GM12878 (cell line): ENCODE results near the gene PDE6A.

Experiments
- KDM1A ChIP-seq: fragments of 200-600 bp; sonication (generic); IDR thresholded peaks from 2 replicates; pipeline ENCODE4 v1.6.1; 2016; ENCODE audit warnings: borderline replicate concordance
- REST ChIP-seq: IDR thresholded peaks from 2 replicates; pipeline ENCODE4 v1.6.1; 2012; ENCODE audit warnings: mild to moderate bottlenecking, low read depth, low read length
- SMAD5 ChIP-seq: IDR thresholded peaks from 2 replicates; pipeline ENCODE4 v1.6.1; 2016; ENCODE audit warnings: antibody characterized with exemption, low read depth

GRCh38 chr5:149912226-149912871 is 32.2 kb downstream of the PDE6A start:
- no peak for TF ChIP-seq KDM1A
- TF ChIP-seq SMAD5, result no peak
- no peak for TF ChIP-seq REST
